SJSA1 (cell line): ENCODE measurements around the gene FAM118A. TPM values are rescaled to one million over a fixed set of nuclear protein-coding genes. Genes with fewer than 3 reads are reported as not detected.

Experiments
- DNase-seq, 2 experiments: peaks; one replicate each; pipeline ENCODE4 v3.0.0-alpha.2; 2015 to 2020; ENCODE audit warnings: low spot score in 2 of 2, low read depth in 1 of 2
- H3K27ac ChIP-seq: fragments of 250-450 bp; sonication (Bioruptor Pico); 2 replicates; pipeline ENCODE4 v1.5.1; 2020; ENCODE audit warnings: mild to moderate bottlenecking, moderate library complexity
- H3K27me3 ChIP-seq: fragments of 250-450 bp; sonication (Bioruptor Pico); replicated peaks from 2 replicates; pipeline ENCODE4 v1.5.1; 2020; ENCODE audit warnings: mild to moderate bottlenecking, moderate library complexity
- H3K36me3 ChIP-seq: fragments of 250-450 bp; sonication (Bioruptor Pico); 2 replicates; pipeline ENCODE4 v1.5.1; 2020; ENCODE audit warnings: mild to moderate bottlenecking
- H3K4me1 ChIP-seq: fragments of 250-450 bp; sonication (Bioruptor Pico); replicated peaks from 2 replicates; pipeline ENCODE4 v1.6.1; 2021; ENCODE audit warnings: mild to moderate bottlenecking
- H3K4me3 ChIP-seq: fragments of 250-450 bp; sonication (Bioruptor Pico); 2 replicates; pipeline ENCODE4 v1.5.1; 2020; ENCODE audit warnings: mild to moderate bottlenecking
- H3K9me3 ChIP-seq: fragments of 250-450 bp; sonication (Bioruptor Pico); replicated peaks from 2 replicates; pipeline ENCODE4 v1.5.1; 2020; ENCODE audit warnings: mild to moderate bottlenecking
- total RNA-seq: library from RNA; depleted of rRNA; stranded (reverse); fragments of >200 nt; shearing (Covaris generic); gene quantifications from 2 replicates; pipeline ENCODE4 v1.2.3, GENCODE V29; 2014

The FAM118A gene
- total RNA-seq, 1 experiment from 2014 or later, result 19.8 TPM

- peaks cover 15% of the 10 kb centered on the region for H3K36me3 ChIP-seq
- peaks cover 26% of the 10 kb centered on the region for H3K4me1 ChIP-seq
- no peak for DNase-seq
- H3K9me3 ChIP-seq, result no peaks in the 10 kb centered on the region
- H3K4me3 ChIP-seq, result peak overlapping the region; percentile 82
- H3K27ac ChIP-seq, result peak overlapping the region; percentile 56; the same call in 1 of the 2 replicates
- H3K27me3 ChIP-seq, result no peaks in the 10 kb centered on the region
Measured at GRCh38 chr22:45310331-45310976, 720 bp downstream of the FAM118A start.

GRCh38 chr22:45310977-45311531 is 1.3 kb downstream of the FAM118A start:
- H3K4me1 ChIP-seq, result peaks cover 20% of the 10 kb centered on the region
- no peaks in the 10 kb centered on the region for H3K9me3 ChIP-seq
- no peak for DNase-seq
- no peaks in the 10 kb centered on the region for H3K27me3 ChIP-seq
- peaks cover 15% of the 10 kb centered on the region for H3K36me3 ChIP-seq
- H3K27ac ChIP-seq, result no peak overlapping the region
- peak overlapping the region; percentile 82 for H3K4me3 ChIP-seq

GRCh38 chr22:45312415-45312814 is 2.7 kb downstream of the FAM118A start:
- Histone ChIP-seq H3K36me3 (peaks cover 15% of the 10 kb centered on the region), H3K4me3 (no peak overlapping the region), H3K9me3 (no peaks in the 10 kb centered on the region), H3K27ac (no peak overlapping the region), H3K27me3 (no peaks in the 10 kb centered on the region), H3K4me1 (peaks cover 25% of the 10 kb centered on the region)
- DNase-seq, result no peak

GRCh38 chr22:45312856-45313255 is 3.1 kb downstream of the FAM118A start:
- Histone ChIP-seq H3K4me3 (no peak overlapping the region), H3K27me3 (no peaks in the 10 kb centered on the region), H3K27ac (no peak overlapping the region), H3K9me3 (no peaks in the 10 kb centered on the region), H3K36me3 (peaks cover 15% of the 10 kb centered on the region), H3K4me1 (peaks cover 29% of the 10 kb centered on the region)
- DNase-seq, result no peak

- Histone ChIP-seq H3K27ac (no peak overlapping the region), H3K9me3 (no peaks in the 10 kb centered on the region), H3K27me3 (no peaks in the 10 kb centered on the region), H3K36me3 (peaks cover 15% of the 10 kb centered on the region), H3K4me1 (peaks cover 36% of the 10 kb centered on the region), H3K4me3 (no peak overlapping the region)
- no peak for DNase-seq
Measured at GRCh38 chr22:45314054-45314721, 4.5 kb downstream of the FAM118A start.

GRCh38 chr22:45314786-45315185 is 5.1 kb downstream of the FAM118A start:
- Histone ChIP-seq H3K4me3 (no peak overlapping the region), H3K4me1 (peaks cover 38% of the 10 kb centered on the region), H3K9me3 (no peaks in the 10 kb centered on the region), H3K27ac (no peak overlapping the region), H3K27me3 (no peaks in the 10 kb centered on the region), H3K36me3 (peaks cover 15% of the 10 kb centered on the region)
- DNase-seq, result no peak

GRCh38 chr22:45316796-45317526 is 7.2 kb downstream of the FAM118A start:
- H3K4me1 ChIP-seq, result peaks cover 45% of the 10 kb centered on the region
- DNase-seq, result no peak
- no peaks in the 10 kb centered on the region for H3K9me3 ChIP-seq
- peak overlapping the region; percentile 90; the same call in 1 of the 2 replicates for H3K27ac ChIP-seq
- H3K36me3 ChIP-seq, result peaks cover 15% of the 10 kb centered on the region
- no peak overlapping the region for H3K4me3 ChIP-seq
- H3K27me3 ChIP-seq, result no peaks in the 10 kb centered on the region

- Histone ChIP-seq H3K4me3 (no peak overlapping the region), H3K4me1 (peaks cover 45% of the 10 kb centered on the region), H3K27ac (peak overlapping the region; percentile 90), H3K36me3 (peaks cover 15% of the 10 kb centered on the region), H3K27me3 (no peaks in the 10 kb centered on the region), H3K9me3 (no peaks in the 10 kb centered on the region)
- peak; percentile 64 to 77 for DNase-seq
Measured at GRCh38 chr22:45317551-45318167, 7.9 kb downstream of the FAM118A start.

GRCh38 chr22:45318168-45318557 is 8.4 kb downstream of the FAM118A start:
- H3K4me1 ChIP-seq, result peaks cover 45% of the 10 kb centered on the region
- H3K9me3 ChIP-seq, result no peaks in the 10 kb centered on the region
- H3K4me3 ChIP-seq, result no peak overlapping the region
- no peaks in the 10 kb centered on the region for H3K27me3 ChIP-seq
- H3K27ac ChIP-seq, result peak overlapping the region; percentile 90
- H3K36me3 ChIP-seq, result peaks cover 17% of the 10 kb centered on the region
- DNase-seq, result peak; percentile 90 to 92

- H3K4me3 ChIP-seq, result no peak overlapping the region
- peak; percentile 89 to 95 for DNase-seq
- H3K9me3 ChIP-seq, result no peaks in the 10 kb centered on the region
- H3K4me1 ChIP-seq, result peaks cover 45% of the 10 kb centered on the region
- H3K27ac ChIP-seq, result peak overlapping the region; percentile 90
- H3K36me3 ChIP-seq, result peaks cover 23% of the 10 kb centered on the region
- H3K27me3 ChIP-seq, result no peaks in the 10 kb centered on the region
Measured at GRCh38 chr22:45318558-45319323, 9.0 kb downstream of the FAM118A start.

GRCh38 chr22:45319324-45319685 is 9.6 kb downstream of the FAM118A start:
- DNase-seq, result no peak
- H3K27ac ChIP-seq, result peak overlapping the region; percentile 90
- no peaks in the 10 kb centered on the region for H3K27me3 ChIP-seq
- no peak overlapping the region for H3K4me3 ChIP-seq
- no peaks in the 10 kb centered on the region for H3K9me3 ChIP-seq
- H3K36me3 ChIP-seq, result peaks cover 29% of the 10 kb centered on the region
- peaks cover 45% of the 10 kb centered on the region for H3K4me1 ChIP-seq

GRCh38 chr22:45320357-45320976 is 10.7 kb downstream of the FAM118A start:
- H3K9me3 ChIP-seq, result no peaks in the 10 kb centered on the region
- peaks cover 45% of the 10 kb centered on the region for H3K4me1 ChIP-seq
- peaks cover 40% of the 10 kb centered on the region for H3K36me3 ChIP-seq
- H3K4me3 ChIP-seq, result no peak overlapping the region
- DNase-seq, result peak; percentile 60 to 71
- no peaks in the 10 kb centered on the region for H3K27me3 ChIP-seq
- H3K27ac ChIP-seq, result peak overlapping the region; percentile 90
